Stimulated activated CD8-positive, alpha-beta memory T cell treated with anti-CD3 and anti-CD28 coated beads, Interleukin-4, amount 100 ng/mL, for 4 hours (primary cell): ENCODE measurements around the gene CRYGS.

Source experiments
- DNase-seq, 2 donors: peaks; one replicate each; pipeline ENCODE4 v3.0.0-alpha.2; 2020; ENCODE audit warnings: low read depth in 2 of 2, low spot score in 1 of 2

CRYGS gene

DNA sequence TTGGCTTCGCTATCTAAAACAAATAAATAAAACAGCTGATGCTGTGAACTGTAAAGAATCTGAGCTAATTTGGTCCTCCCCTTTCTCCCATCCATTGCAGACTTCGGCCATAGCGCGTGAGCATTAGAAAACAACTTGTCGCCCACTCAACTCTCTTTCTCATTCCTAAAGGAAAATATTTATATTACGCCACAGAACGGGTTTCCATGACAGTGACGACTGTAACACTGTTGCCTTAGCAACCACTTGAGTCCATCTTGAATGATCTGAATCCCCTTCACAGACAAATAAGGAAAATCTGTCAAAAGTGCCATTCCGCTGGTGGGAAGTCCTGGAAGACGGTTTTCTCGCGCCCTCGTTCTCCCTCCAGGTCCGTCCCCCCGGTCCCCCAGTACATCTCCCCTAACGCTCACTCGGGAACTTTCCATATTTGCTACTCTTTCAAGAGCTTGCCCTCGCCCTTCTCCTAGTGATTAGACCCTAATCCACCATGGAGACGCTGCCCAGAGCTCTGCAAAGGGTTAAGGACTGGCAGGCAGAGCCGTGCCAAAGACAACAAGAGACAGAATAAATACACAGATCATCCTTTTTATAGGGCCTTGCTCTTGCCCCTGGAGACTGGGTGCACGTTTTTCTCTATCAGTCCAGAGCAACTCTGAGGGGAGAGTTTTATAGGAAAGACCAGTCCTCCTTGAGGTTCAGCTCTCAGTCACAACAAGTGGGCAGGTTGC is 50.5 kb downstream of the CRYGS start:
- DNase-seq = no peak

DNA sequence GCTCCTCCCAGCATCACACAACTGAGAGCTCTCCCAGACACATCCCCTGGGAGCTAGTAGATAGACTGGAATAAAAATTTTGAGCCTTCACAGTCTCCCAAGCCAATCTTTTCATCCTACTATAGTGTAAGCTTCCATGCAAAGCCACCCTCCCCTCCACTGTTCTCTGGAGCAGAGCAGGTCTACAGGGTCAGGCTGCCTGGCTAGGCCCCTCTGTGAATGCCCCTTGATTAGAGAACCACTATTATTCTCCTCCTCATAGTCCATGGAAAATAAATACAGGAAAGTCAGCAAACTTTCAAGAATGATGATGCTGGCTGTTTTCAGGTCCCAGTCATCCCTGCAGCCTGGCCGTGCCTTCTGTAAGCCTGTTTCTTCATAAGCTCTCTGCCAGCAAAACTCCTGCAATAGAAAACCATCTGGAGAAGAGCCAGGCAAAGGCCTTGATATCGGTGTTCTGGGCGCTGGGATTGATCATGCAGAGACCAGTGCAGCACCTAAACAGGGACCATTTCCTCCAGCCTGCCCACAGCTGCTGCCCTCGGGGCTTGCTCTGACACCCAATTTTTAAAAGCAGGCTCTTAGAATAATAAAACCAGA is 51.7 kb downstream of the CRYGS start:
- no peak for DNase-seq

GRCh38 chr3:186489507-186489906 is 54.7 kb downstream of the CRYGS start:
- DNase-seq = no peak
